Measurements from ENCODE around the gene VPS13D.

GRCh38 chr1:12444329-12444841 is 214.6 kb downstream of the VPS13D start:
- TF ChIP-seq POLR2A (IDR thresholded peaks at IDR 0.05), result no peak
- TF ChIP-seq CTCF (IDR thresholded peaks at IDR 0.05), result no peak

All from uterus (tissue), 2 donors.